K562 (cell line): ENCODE measurements around the gene RREB1. TPM values are rescaled to one million over a fixed set of nuclear protein-coding genes. Genes with fewer than 3 reads are reported as not detected.

Source experiments
- CTCFL ChIP-seq: IDR thresholded peaks from 2 replicates; pipeline ENCODE4 v1.6.1; 2011; ENCODE audit warnings: borderline replicate concordance, low read depth, mild to moderate bottlenecking, moderate library complexity, low read length; ENCODE audit not compliant: insufficient read depth, poor library complexity, severe bottlenecking
- HIVEP1 ChIP-seq: fragments of 250-450 bp; sonication (Bioruptor Pico); IDR thresholded peaks from 2 replicates; pipeline ENCODE4 v1.4.0; 2020; ENCODE audit warnings: mild to moderate bottlenecking
- JUN ChIP-seq, 2 experiments: sonication (generic) in 1 of 2; formaldehyde crosslinking in 1 of 2; IDR thresholded peaks; 2 replicates each; pipeline versions ENCODE4 v1.6.1 to v1.8.0; 2012 to 2022; ENCODE audit warnings: borderline replicate concordance in 2 of 2, mild to moderate bottlenecking in 2 of 2, improper control_type of control experiment in 1 of 2, low read depth in 1 of 2, low read length in 1 of 2, missing genetic modification reagents in 1 of 2
- KDM2B ChIP-seq: fragments of 250-450 bp; sonication (Bioruptor Pico); IDR thresholded peaks from 2 replicates; pipeline ENCODE4 v1.8.0; 2021; ENCODE audit warnings: mild to moderate bottlenecking, moderate library complexity
- MYBL2 ChIP-seq, 2 experiments: fragments of 450-650 bp in 1 of 2; sonication (generic) in 1 of 2; formaldehyde crosslinking in 1 of 2; IDR thresholded peaks; 2 replicates each; pipeline versions ENCODE4 v1.6.1 to v1.8.1; 2017 to 2022; ENCODE audit warnings: borderline replicate concordance in 1 of 2, inconsistent platforms in 1 of 2, low read depth in 1 of 2, mild to moderate bottlenecking in 1 of 2, missing genetic modification reagents in 1 of 2, moderate library complexity in 1 of 2
- NFIC ChIP-seq: fragments of 450-650 bp; IDR thresholded peaks from 2 replicates; pipeline ENCODE4 v1.6.1; 2017; ENCODE audit warnings: mild to moderate bottlenecking, inconsistent platforms
- NFRKB ChIP-seq: fragments of 450-650 bp; IDR thresholded peaks from 2 replicates; pipeline ENCODE4 v1.6.1; 2016; ENCODE audit warnings: low read depth
- PHF8 ChIP-seq: fragments of 200-600 bp; sonication (generic); IDR thresholded peaks from 2 replicates; pipeline ENCODE4 v1.6.1; 2012; ENCODE audit warnings: mixed run types, mild to moderate bottlenecking, inconsistent platforms, low read length, moderate library complexity, borderline replicate concordance
- POLR2G ChIP-seq: fragments of 200-400 bp; formaldehyde crosslinking; IDR thresholded peaks from 2 replicates; pipeline ENCODE4 v1.6.1; 2017; ENCODE audit warnings: low read depth, mild to moderate bottlenecking, antibody characterized with exemption, low read length, moderate library complexity
- POLR2H ChIP-seq: IDR thresholded peaks from 2 replicates; pipeline ENCODE4 v1.6.1; 2016; ENCODE audit warnings: missing genetic modification characterization, low read depth, mild to moderate bottlenecking, control low read depth, missing compliant biosample characterization, moderate library complexity
- RBFOX2 ChIP-seq: fragments of 200-400 bp; formaldehyde crosslinking; IDR thresholded peaks from 2 replicates; pipeline ENCODE4 v1.6.1; 2017; ENCODE audit warnings: low read depth, mild to moderate bottlenecking, low read length, moderate library complexity
- TEAD4 ChIP-seq, 2 experiments: sonication (generic) in 1 of 2; formaldehyde crosslinking in 1 of 2; IDR thresholded peaks; 2 replicates each; pipeline versions ENCODE4 v1.6.1 to v1.8.0; 2012 to 2022; ENCODE audit warnings: borderline replicate concordance in 1 of 2, inconsistent platforms in 1 of 2, low read length in 1 of 2, mild to moderate bottlenecking in 1 of 2, missing genetic modification reagents in 1 of 2
- ZFP91 ChIP-seq: sonication (generic); formaldehyde crosslinking; IDR thresholded peaks from 2 replicates; pipeline ENCODE4 v1.8.0; 2022; ENCODE audit warnings: mild to moderate bottlenecking, missing genetic modification reagents
- ZNF277 ChIP-seq: fragments of 250-450 bp; sonication (Bioruptor Pico); IDR thresholded peaks from 2 replicates; pipeline ENCODE4 v1.8.0; 2022; ENCODE audit warnings: inconsistent platforms, mild to moderate bottlenecking, moderate library complexity, borderline replicate concordance
- ZNF740 ChIP-seq, 3 experiments: fragments of 200-800 bp in 1 of 3; sonication (Bioruptor generic) in 1 of 3; sonication (generic) in 1 of 3; formaldehyde crosslinking in 1 of 3; IDR thresholded peaks; 2 replicates each; pipeline versions ENCODE4 v1.6.1 to v1.8.0; 2016 to 2022; ENCODE audit warnings: mild to moderate bottlenecking in 2 of 3, missing compliant biosample characterization in 2 of 3, missing genetic modification characterization in 2 of 3, missing genetic modification reagents in 1 of 3
- polyA plus RNA-seq, 8 experiments: library from polyadenylated mRNA; depleted of rRNA in 4 of 8; stranded (reverse) in 5 of 8; unstranded in 3 of 8; fragments of >200 nt; fragmentation: Nextera tagmentation in 2 of 8; fragmentation: Illumina TruSeq in 1 of 8; extraction: Ambion mirVana in 2 of 8; extraction: Trizol in 1 of 8; gene quantifications; 2 replicates each; pipeline versions ENCODE4 v1.2.1 to v1.2.3, GENCODE V29; 2011 to 2014; ENCODE audit warnings: inconsistent platforms in 1 of 8, missing spikeins in 1 of 8
- total RNA-seq, 7 experiments: library from RNA; depleted of rRNA in 6 of 7; stranded (reverse); fragments of >200 nt in 6 of 7; fragmentation: Illumina TruSeq in 2 of 7; extraction: Trizol in 2 of 7; gene quantifications; 2 replicates each; pipeline versions ENCODE4 v1.2.1 to v1.2.3, GENCODE V29; 2011 to 2021; ENCODE audit warnings: low replicate concordance in 1 of 7

Gene RREB1
- total and polyA plus RNA-seq, 9 of the 15 experiments (the other 6 are each of a cell fraction or from before 2014, with no cell fraction given) = 3.3 to 64.2 (median 19.3) TPM

GRCh38 chr6:7261032-7261841, 153.5 kb downstream of the RREB1 start (continued):
- TF ChIP-seq CTCFL (no peak), POLR2H (tag) (no peak), KDM2B (no peak), ZNF740 (CRISPR knock-in tag; IDR thresholded peaks at IDR 0.05) (no peak), ZNF740 (tag; IDR thresholded peaks at IDR 0.05) (no peak), RBFOX2 (peak; percentile 84), ZNF277 (CRISPR knock-in tag) (no peak), TEAD4 (IDR thresholded peaks at IDR 0.05; ENCODE audit: low read length) (0 out of 2 replicates have a peak, but pooled peaks have one; percentile 8), TEAD4 (CRISPR knock-in tag; IDR thresholded peaks at IDR 0.05; ENCODE audit: borderline replicate concordance) (no peak), HIVEP1 (CRISPR knock-in tag) (no peak), NFRKB (peak; percentile 80), ZFP91 (CRISPR knock-in tag) (no peak), NFIC (0 out of 2 replicates have a peak, but pooled peaks have one; percentile 7), PHF8 (peak; percentile 81), MYBL2 (IDR thresholded peaks at IDR 0.05; ENCODE audit: low read depth) (no peak), MYBL2 (CRISPR knock-in tag; IDR thresholded peaks at IDR 0.05; ENCODE audit: borderline replicate concordance) (no peak), POLR2G (peak; percentile 87), JUN (IDR thresholded peaks at IDR 0.05; ENCODE audit: borderline replicate concordance, low read depth, low read length) (no peak), JUN (CRISPR knock-in tag; IDR thresholded peaks at IDR 0.05; ENCODE audit: borderline replicate concordance) (no peak)
